Stimulated activated CD4-positive, alpha-beta T cell treated with anti-CD3 and anti-CD28 coated beads, Interleukin-2, amount 100 ng/mL, for 24 hours (primary cell): ENCODE measurements around the gene SAYSD1.
A peak's percentile ranks its signal among the peaks of the same experiment; 100 is the strongest.
"Not testable (repeated sequence)": the region's sequence is repeated elsewhere in the genome, so short reads cannot be mapped to it uniquely, and the experiment has no call there.

ENCODE experiments used
- DNase-seq, 2 donors: peaks; one replicate each; pipeline ENCODE4 v3.0.0-alpha.2; 2020

SAYSD1 gene

GRCh38 chr6:39114704-39115599 is at the start of gene SAYSD1:
Gene SAYSD1 (minus strand): TSS chr6:39115186. CDS start chr6:39115089, 97 bp downstream.
- peak; percentile 92 to 95 for DNase-seq

GRCh38 chr6:39157511-39157910 is 42.5 kb upstream of the SAYSD1 start:
- DNase-seq: no peak

- no peak for DNase-seq
Observed at GRCh38 chr6:39156801-39157200, 41.8 kb upstream of the SAYSD1 start.

- DNase-seq: no peak
Observed at GRCh38 chr6:39154705-39155104, 39.7 kb upstream of the SAYSD1 start.

- DNase-seq: peak in 1 of 2 donors; percentile 15
Observed at GRCh38 chr6:39153766-39154397, 38.9 kb upstream of the SAYSD1 start.

- DNase-seq: no peak
Observed at GRCh38 chr6:39152262-39152661, 37.3 kb upstream of the SAYSD1 start.

GRCh38 chr6:39151211-39151610 is 36.2 kb upstream of the SAYSD1 start:
- no peak for DNase-seq

GRCh38 chr6:39144481-39145173 is 29.6 kb upstream of the SAYSD1 start:
- no peak for DNase-seq

- peak in 1 of 2 donors; percentile 28 for DNase-seq
Observed at GRCh38 chr6:39143238-39143930, 28.4 kb upstream of the SAYSD1 start.

GRCh38 chr6:39140556-39141167 is 25.7 kb upstream of the SAYSD1 start:
- DNase-seq: no peak

- DNase-seq: peak; percentile 17 to 40
Observed at GRCh38 chr6:39137245-39137644, 22.3 kb upstream of the SAYSD1 start.

- DNase-seq: not testable (repeated sequence)
Observed at GRCh38 chr6:39136207-39136606, 21.2 kb upstream of the SAYSD1 start.

- not testable (repeated sequence) for DNase-seq
Observed at GRCh38 chr6:39134761-39135160, 19.8 kb upstream of the SAYSD1 start.

GRCh38 chr6:39130691-39131090 is 15.7 kb upstream of the SAYSD1 start:
- DNase-seq: no peak

- DNase-seq: no peak
Observed at GRCh38 chr6:39128832-39129231, 13.8 kb upstream of the SAYSD1 start.

- no peak for DNase-seq
Observed at GRCh38 chr6:39128106-39128505, 13.1 kb upstream of the SAYSD1 start.

- DNase-seq: no peak
Observed at GRCh38 chr6:39124114-39124513, 9.1 kb upstream of the SAYSD1 start.

- no peak for DNase-seq
Observed at GRCh38 chr6:39118921-39119320, 3.9 kb upstream of the SAYSD1 start.

- no peak for DNase-seq
Observed at GRCh38 chr6:39114388-39114703, 640 bp downstream of the SAYSD1 start.

- DNase-seq: no peak
Observed at GRCh38 chr6:39113788-39114187, 1.2 kb downstream of the SAYSD1 start.

GRCh38 chr6:39111280-39111679 is 3.7 kb downstream of the SAYSD1 start:
- DNase-seq: no peak

GRCh38 chr6:39108041-39108839 is 6.7 kb downstream of the SAYSD1 start:
- DNase-seq: no peak
